Gastroesophageal sphincter (tissue), 3 donors: ENCODE measurements around the gene ERCC5.

Experiments used
- CTCF ChIP-seq, 4 experiments: fragments of 200-600 bp in 2 of 4; fragments of 450-650 bp in 2 of 4; sonication (generic) in 1 of 4; IDR thresholded peaks; one replicate each; pipeline ENCODE4 v1.5.1; 2017 to 2019; ENCODE audit warnings: antibody characterized with exemption in 4 of 4, mild to moderate bottlenecking in 2 of 4, moderate library complexity in 2 of 4
- POLR2A ChIP-seq, 2 donors: fragments of 450-650 bp; IDR thresholded peaks; one replicate each; pipeline ENCODE4 v1.6.1; 2017; ENCODE audit warnings: antibody characterized with exemption in 2 of 2, mild to moderate bottlenecking in 2 of 2, moderate library complexity in 1 of 2
- POLR2AphosphoS5 ChIP-seq: sonication (generic); formaldehyde crosslinking; IDR thresholded peaks from one replicate; pipeline ENCODE4 v1.6.1; 2017; ENCODE audit warnings: antibody characterized with exemption

- TF ChIP-seq CTCF (IDR thresholded peaks at IDR 0.05): no peak
- TF ChIP-seq POLR2A (IDR thresholded peaks at IDR 0.05): no peak
- no peak for TF ChIP-seq POLR2AphosphoS5
These were observed 17.8 kb downstream of the ERCC5 start for GRCh38 chr13:102863590-102863989.
